ENCODE results near the gene TULP4.

Gene TULP4

DNA sequence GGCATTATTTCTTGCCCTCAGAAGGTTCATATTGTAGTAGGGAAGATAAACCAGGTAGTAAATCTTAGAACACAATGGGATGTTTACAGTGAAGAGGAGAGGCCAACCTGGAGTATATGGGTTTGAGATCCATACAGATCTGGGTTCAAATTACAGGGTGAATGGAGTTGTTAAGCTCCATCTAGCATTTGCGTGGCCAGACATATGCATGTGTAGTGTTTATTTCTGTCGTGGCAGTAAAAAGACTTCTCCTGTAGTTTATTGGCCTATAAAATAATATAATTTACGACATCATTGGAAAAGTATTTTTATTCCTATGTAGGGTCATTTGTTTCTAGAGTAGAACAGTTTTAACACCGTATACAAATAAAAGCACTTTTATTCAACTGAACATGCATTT lies 25.2 kb upstream of the TULP4 start (continued):
- TF ChIP-seq, protein P1, sequence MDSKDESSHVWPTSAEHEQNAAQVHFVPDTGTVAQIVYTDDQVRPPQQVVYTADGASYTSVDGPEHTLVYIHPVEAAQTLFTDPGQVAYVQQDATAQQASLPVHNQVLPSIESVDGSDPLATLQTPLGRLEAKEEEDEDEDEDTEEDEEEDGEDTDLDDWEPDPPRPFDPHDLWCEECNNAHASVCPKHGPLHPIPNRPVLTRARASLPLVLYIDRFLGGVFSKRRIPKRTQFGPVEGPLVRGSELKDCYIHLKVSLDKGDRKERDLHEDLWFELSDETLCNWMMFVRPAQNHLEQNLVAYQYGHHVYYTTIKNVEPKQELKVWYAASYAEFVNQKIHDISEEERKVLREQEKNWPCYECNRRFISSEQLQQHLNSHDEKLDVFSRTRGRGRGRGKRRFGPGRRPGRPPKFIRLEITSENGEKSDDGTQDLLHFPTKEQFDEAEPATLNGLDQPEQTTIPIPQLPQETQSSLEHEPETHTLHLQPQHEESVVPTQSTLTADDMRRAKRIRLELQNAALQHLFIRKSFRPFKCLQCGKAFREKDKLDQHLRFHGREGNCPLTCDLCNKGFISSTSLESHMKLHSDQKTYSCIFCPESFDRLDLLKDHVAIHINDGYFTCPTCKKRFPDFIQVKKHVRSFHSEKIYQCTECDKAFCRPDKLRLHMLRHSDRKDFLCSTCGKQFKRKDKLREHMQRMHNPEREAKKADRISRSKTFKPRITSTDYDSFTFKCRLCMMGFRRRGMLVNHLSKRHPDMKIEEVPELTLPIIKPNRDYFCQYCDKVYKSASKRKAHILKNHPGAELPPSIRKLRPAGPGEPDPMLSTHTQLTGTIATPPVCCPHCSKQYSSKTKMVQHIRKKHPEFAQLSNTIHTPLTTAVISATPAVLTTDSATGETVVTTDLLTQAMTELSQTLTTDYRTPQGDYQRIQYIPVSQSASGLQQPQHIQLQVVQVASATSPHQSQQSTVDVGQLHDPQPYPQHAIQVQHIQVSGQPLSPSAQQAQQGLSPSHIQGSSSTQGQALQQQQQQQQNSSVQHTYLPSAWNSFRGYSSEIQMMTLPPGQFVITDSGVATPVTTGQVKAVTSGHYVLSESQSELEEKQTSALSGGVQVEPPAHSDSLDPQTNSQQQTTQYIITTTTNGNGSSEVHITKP (tag by site-specific recombination; IDR thresholded peaks at IDR 0.05): 0 out of 2 replicates have a peak, but pooled peaks have one; percentile 14
- TF ChIP-seq GLI2 (tag by site-specific recombination; IDR thresholded peaks at IDR 0.05; ENCODE audit: borderline replicate concordance, low read depth): peak; percentile 46; the same call in 1 of the 2 replicates
- peak; percentile 77 for TF ChIP-seq ZNF596 (tag by site-specific recombination; IDR thresholded peaks at IDR 0.05)
- no peak for TF ChIP-seq ZNF175 (tag by site-specific recombination; IDR thresholded peaks at IDR 0.05)
- TF ChIP-seq GLIS2 (tag by site-specific recombination; IDR thresholded peaks at IDR 0.05): no peak
- no peak for TF ChIP-seq ZNF416 (tag by site-specific recombination; IDR thresholded peaks at IDR 0.05)
- TF ChIP-seq, protein P2, sequence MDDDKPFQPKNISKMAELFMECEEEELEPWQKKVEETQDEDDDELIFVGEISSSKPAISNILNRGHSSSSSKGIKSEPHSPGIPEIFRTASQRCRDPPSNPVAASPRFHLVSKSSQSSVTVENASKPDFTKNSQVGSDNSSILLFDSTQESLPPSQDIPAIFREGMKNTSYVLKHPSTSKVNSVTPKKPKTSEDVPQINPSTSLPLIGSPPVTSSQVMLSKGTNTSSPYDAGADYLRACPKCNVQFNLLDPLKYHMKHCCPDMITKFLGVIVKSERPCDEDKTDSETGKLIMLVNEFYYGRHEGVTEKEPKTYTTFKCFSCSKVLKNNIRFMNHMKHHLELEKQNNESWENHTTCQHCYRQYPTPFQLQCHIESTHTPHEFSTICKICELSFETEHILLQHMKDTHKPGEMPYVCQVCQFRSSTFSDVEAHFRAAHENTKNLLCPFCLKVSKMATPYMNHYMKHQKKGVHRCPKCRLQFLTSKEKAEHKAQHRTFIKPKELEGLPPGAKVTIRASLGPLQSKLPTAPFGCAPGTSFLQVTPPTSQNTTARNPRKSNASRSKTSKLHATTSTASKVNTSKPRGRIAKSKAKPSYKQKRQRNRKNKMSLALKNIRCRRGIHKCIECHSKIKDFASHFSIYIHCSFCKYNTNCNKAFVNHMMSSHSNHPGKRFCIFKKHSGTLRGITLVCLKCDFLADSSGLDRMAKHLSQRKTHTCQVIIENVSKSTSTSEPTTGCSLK (tag by site-specific recombination; IDR thresholded peaks at IDR 0.05): no peak
- TF ChIP-seq, protein P3, sequence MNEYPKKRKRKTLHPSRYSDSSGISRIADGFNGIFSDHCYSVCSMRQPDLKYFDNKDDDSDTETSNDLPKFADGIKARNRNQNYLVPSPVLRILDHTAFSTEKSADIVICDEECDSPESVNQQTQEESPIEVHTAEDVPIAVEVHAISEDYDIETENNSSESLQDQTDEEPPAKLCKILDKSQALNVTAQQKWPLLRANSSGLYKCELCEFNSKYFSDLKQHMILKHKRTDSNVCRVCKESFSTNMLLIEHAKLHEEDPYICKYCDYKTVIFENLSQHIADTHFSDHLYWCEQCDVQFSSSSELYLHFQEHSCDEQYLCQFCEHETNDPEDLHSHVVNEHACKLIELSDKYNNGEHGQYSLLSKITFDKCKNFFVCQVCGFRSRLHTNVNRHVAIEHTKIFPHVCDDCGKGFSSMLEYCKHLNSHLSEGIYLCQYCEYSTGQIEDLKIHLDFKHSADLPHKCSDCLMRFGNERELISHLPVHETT (tag by site-specific recombination; IDR thresholded peaks at IDR 0.05): no peak
- TF ChIP-seq, protein P4, sequence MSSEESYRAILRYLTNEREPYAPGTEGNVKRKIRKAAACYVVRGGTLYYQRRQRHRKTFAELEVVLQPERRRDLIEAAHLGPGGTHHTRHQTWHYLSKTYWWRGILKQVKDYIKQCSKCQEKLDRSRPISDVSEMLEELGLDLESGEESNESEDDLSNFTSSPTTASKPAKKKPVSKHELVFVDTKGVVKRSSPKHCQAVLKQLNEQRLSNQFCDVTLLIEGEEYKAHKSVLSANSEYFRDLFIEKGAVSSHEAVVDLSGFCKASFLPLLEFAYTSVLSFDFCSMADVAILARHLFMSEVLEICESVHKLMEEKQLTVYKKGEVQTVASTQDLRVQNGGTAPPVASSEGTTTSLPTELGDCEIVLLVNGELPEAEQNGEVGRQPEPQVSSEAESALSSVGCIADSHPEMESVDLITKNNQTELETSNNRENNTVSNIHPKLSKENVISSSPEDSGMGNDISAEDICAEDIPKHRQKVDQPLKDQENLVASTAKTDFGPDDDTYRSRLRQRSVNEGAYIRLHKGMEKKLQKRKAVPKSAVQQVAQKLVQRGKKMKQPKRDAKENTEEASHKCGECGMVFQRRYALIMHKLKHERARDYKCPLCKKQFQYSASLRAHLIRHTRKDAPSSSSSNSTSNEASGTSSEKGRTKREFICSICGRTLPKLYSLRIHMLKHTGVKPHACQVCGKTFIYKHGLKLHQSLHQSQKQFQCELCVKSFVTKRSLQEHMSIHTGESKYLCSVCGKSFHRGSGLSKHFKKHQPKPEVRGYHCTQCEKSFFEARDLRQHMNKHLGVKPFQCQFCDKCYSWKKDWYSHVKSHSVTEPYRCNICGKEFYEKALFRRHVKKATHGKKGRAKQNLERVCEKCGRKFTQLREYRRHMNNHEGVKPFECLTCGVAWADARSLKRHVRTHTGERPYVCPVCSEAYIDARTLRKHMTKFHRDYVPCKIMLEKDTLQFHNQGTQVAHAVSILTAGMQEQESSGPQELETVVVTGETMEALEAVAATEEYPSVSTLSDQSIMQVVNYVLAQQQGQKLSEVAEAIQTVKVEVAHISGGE (tag by site-specific recombination; conservative IDR thresholded peaks at IDR 0.05; ENCODE audit: low read depth): no peak
- peak; percentile 82 for TF ChIP-seq OSR2 (tag by site-specific recombination; IDR thresholded peaks at IDR 0.05)
- no peak for TF ChIP-seq ZBTB21 (tag by site-specific recombination; IDR thresholded peaks at IDR 0.05)
- TF ChIP-seq ZNF2 (tag by site-specific recombination; IDR thresholded peaks at IDR 0.05): no peak
- no peak for TF ChIP-seq SP3 (tag by site-specific recombination; IDR thresholded peaks at IDR 0.05)
- no peak for TF ChIP-seq ZFP41 (tag by site-specific recombination; IDR thresholded peaks at IDR 0.05; ENCODE audit: borderline replicate concordance)
- TF ChIP-seq ZNF223 (tag by site-specific recombination; IDR thresholded peaks at IDR 0.05): no peak
- no peak for TF ChIP-seq GLI4 (tag by site-specific recombination; IDR thresholded peaks at IDR 0.05)
- TF ChIP-seq ZNF555 (tag by site-specific recombination; conservative IDR thresholded peaks at IDR 0.05): no peak
- TF ChIP-seq, protein P5, sequence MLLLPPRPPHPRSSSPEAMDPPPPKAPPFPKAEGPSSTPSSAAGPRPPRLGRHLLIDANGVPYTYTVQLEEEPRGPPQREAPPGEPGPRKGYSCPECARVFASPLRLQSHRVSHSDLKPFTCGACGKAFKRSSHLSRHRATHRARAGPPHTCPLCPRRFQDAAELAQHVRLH (tag by site-specific recombination; IDR thresholded peaks at IDR 0.05): peak; percentile 96
- peak; percentile 79 for TF ChIP-seq IKZF3 (tag by site-specific recombination; IDR thresholded peaks at IDR 0.05)
- TF ChIP-seq, protein P6, sequence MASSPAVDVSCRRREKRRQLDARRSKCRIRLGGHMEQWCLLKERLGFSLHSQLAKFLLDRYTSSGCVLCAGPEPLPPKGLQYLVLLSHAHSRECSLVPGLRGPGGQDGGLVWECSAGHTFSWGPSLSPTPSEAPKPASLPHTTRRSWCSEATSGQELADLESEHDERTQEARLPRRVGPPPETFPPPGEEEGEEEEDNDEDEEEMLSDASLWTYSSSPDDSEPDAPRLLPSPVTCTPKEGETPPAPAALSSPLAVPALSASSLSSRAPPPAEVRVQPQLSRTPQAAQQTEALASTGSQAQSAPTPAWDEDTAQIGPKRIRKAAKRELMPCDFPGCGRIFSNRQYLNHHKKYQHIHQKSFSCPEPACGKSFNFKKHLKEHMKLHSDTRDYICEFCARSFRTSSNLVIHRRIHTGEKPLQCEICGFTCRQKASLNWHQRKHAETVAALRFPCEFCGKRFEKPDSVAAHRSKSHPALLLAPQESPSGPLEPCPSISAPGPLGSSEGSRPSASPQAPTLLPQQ (tag by site-specific recombination; IDR thresholded peaks at IDR 0.05): no peak
- TF ChIP-seq, protein P7, sequence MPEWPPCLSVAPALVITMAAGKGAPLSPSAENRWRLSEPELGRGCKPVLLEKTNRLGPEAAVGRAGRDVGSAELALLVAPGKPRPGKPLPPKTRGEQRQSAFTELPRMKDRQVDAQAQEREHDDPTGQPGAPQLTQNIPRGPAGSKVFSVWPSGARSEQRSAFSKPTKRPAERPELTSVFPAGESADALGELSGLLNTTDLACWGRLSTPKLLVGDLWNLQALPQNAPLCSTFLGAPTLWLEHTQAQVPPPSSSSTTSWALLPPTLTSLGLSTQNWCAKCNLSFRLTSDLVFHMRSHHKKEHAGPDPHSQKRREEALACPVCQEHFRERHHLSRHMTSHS (tag by site-specific recombination; IDR thresholded peaks at IDR 0.05): no peak
- TF ChIP-seq MYNN (tag by site-specific recombination; IDR thresholded peaks at IDR 0.05; ENCODE audit: borderline replicate concordance): no peak
- peak; percentile 57 for TF ChIP-seq MZF1 (tag by site-specific recombination; IDR thresholded peaks at IDR 0.05; ENCODE audit: borderline replicate concordance)
- TF ChIP-seq SP2 (tag by site-specific recombination; IDR thresholded peaks at IDR 0.05): no peak
- peak; percentile 91 for TF ChIP-seq SP7 (tag by site-specific recombination; IDR thresholded peaks at IDR 0.05)

Measured in HEK293 (cell line).